Measurements from ENCODE around the gene CLTA. TPM values are rescaled to one million over a fixed set of nuclear protein-coding genes. Genes with fewer than 3 reads are reported as not detected.

CLTA gene
- total RNA-seq, 1 experiment from 2014 or later = 146 TPM

DNA sequence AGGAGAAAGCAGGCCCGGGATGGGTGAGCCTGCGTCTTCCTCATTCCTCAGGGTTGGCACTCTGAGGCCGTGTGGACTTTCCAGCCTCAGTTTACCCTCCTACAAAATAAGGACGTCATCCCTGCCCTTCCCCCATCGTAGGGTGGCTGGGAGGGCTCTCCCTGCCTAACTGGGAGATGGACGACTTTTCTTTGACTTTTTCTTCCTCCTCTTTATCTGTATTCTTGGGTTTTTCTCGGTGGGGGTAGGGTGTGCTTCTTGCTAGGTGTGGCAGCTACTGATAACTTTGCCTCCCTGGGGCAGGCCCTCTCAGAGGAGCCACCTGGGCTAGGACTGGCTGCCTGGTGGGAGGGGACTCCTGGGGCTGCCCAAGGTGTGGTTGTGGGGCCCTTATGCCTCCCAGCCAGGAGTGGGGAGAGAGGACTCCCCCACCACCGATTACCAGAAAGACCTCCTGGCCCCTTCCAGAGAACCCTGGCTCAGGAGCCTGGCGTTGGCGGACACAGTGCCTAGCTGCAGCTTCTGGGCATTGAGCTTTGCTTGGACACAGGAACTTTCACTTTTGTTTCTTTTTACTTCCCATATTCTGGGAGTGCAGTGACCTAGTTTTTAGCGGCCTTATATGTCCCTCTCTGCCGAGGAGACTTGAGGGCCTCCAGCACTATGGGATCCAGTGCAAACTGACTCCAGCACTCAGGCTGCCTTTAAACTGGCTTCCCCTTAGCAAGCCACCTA is 48.0 kb upstream of the CLTA start:
- no peak for TF ChIP-seq EZH2 (IDR thresholded peaks at IDR 0.05; ENCODE audit: low read depth)
- TF ChIP-seq, protein P1, sequence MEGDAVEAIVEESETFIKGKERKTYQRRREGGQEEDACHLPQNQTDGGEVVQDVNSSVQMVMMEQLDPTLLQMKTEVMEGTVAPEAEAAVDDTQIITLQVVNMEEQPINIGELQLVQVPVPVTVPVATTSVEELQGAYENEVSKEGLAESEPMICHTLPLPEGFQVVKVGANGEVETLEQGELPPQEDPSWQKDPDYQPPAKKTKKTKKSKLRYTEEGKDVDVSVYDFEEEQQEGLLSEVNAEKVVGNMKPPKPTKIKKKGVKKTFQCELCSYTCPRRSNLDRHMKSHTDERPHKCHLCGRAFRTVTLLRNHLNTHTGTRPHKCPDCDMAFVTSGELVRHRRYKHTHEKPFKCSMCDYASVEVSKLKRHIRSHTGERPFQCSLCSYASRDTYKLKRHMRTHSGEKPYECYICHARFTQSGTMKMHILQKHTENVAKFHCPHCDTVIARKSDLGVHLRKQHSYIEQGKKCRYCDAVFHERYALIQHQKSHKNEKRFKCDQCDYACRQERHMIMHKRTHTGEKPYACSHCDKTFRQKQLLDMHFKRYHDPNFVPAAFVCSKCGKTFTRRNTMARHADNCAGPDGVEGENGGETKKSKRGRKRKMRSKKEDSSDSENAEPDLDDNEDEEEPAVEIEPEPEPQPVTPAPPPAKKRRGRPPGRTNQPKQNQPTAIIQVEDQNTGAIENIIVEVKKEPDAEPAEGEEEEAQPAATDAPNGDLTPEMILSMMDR (conservative IDR thresholded peaks at IDR 0.05) = no peak
- no peaks in the 10 kb centered on the region for H4K20me1 ChIP-seq (ENCODE audit: insufficient read depth)
- no peak for DNase-seq
- H3K27ac ChIP-seq = no peak overlapping the region
- intact Hi-C loops (cut with micrococcal nuclease; ENCODE audit: unreplicated experiment) = no loop called here
- H2AFZ ChIP-seq = no peak overlapping the region
- H3K9me3 ChIP-seq (ENCODE audit: insufficient read depth, low read depth) = no peaks in the 10 kb centered on the region
- no peaks in the 10 kb centered on the region for H3F3A ChIP-seq (ENCODE audit: insufficient read depth, low read depth)
- ChIA-PET POLR2A (ENCODE audit: unreplicated experiment) (interaction anchor here (0.5 to 0.6 kb wide), 2 partner anchors 93 to 119 kb away, joined by 3 to 5 read pairs; no protein-coding TSS in a partner anchor), CTCF (no interaction called here)
- BruUV-seq (replicated peaks) = no TSS peak
- H3K36me3 ChIP-seq (ENCODE audit: low read depth) = no peaks in the 10 kb centered on the region
- H3K4me2 ChIP-seq = no peak overlapping the region
- no peaks in the 10 kb centered on the region for H3K9me2 ChIP-seq (ENCODE audit: insufficient read depth)
- no peaks in the 10 kb centered on the region for H3K79me2 ChIP-seq (ENCODE audit: low read depth)
- H3K4me3 ChIP-seq = no peak overlapping the region
- H3K4me1 ChIP-seq (replicated peaks; ENCODE audit: insufficient read depth) = peaks cover 9% of the 10 kb centered on the region; the same call in 1 of the 2 replicates
- H3K27me3 ChIP-seq (ENCODE audit: insufficient read depth, low read depth) = no peaks in the 10 kb centered on the region

DNA sequence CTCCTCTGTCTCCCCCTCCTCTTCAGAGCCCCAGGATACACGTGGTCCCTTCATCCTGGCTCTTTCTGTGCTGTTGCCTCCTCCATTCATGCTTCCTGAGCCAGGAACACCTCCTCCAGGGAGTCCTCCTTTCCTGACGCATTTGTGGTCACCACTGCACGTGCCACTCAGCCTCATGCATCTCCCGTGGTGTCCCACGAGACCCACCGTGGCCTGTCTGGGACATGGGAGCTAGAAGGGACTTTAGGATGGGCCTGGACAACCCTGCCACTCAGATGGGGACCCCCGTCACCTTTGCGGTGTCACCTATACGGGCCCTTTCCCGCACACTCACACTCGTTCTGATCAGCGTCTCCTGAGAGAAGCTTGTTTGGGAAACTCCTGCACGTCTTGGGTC is 47.5 kb upstream of the CLTA start:
- no peak for TF ChIP-seq EZH2 (IDR thresholded peaks at IDR 0.05; ENCODE audit: low read depth)
- TF ChIP-seq, protein P1 (conservative IDR thresholded peaks at IDR 0.05) = no peak
- Histone ChIP-seq H3K36me3 (ENCODE audit: low read depth) (no peaks in the 10 kb centered on the region), H3K4me3 (no peak overlapping the region), H2AFZ (no peak overlapping the region), H3F3A (ENCODE audit: insufficient read depth, low read depth) (peaks cover 2% of the 10 kb centered on the region; the same call in 1 of the 2 replicates), H3K27me3 (ENCODE audit: insufficient read depth, low read depth) (no peaks in the 10 kb centered on the region), H4K20me1 (ENCODE audit: insufficient read depth) (no peaks in the 10 kb centered on the region), H3K4me2 (no peak overlapping the region), H3K79me2 (ENCODE audit: low read depth) (no peaks in the 10 kb centered on the region), H3K27ac (no peak overlapping the region), H3K9me3 (ENCODE audit: insufficient read depth, low read depth) (no peaks in the 10 kb centered on the region), H3K4me1 (replicated peaks; ENCODE audit: insufficient read depth) (peaks cover 11% of the 10 kb centered on the region), H3K9me2 (ENCODE audit: insufficient read depth) (no peaks in the 10 kb centered on the region)
- no TSS peak for BruUV-seq (replicated peaks)
- ChIA-PET POLR2A (ENCODE audit: unreplicated experiment) (interaction anchor here (0.5 kb wide), 1 partner anchor 119 kb away, joined by 5 read pairs; no protein-coding TSS in a partner anchor), CTCF (no interaction called here)
- no peak for DNase-seq
- intact Hi-C loops (cut with micrococcal nuclease; ENCODE audit: unreplicated experiment) = no loop called here

DNA sequence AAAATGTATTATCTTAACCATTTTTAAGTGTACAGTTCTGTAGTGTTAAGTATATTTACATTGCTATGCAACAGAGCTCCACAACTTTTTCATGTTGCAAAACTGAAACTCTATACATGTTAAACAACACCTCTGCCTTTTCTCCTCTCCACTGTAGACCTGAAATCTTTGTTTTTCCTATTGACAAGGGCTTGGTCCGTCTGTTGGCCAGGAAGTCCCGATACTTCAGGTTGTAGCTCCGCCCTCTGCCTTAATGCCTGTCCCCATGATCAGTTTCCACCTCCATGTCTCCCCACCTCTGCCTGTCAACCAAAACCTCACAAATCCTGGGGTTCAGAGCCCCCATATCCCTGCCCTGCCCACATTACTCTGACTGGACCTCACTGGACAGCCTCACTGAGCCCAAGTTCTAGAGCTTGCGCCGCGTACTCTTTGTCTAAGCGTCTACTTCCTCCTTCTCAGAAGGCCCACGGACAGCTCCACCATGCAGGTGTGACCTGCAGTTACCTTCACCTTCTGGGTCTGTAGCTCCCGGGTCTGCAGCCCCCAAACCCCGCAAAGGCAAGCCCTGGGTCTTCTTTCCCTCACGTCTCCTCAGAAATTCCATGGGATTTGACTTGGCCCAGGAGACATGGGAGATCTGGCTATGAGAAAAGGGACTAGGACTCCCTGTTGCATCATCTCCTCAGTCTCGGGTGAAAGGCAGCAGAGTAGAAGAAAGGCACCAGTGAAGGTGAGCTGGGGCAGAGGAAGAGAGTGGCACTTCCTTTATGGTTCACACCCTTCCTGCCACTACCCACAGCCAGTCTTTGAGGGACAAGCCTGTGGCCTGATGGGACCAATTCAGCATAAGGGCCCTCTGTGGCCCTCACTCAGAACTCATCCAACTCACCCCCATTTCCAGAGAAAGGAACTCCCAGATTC is 46.1 kb upstream of the CLTA start:
- no peaks in the 10 kb centered on the region for H3K9me2 ChIP-seq (ENCODE audit: insufficient read depth)
- no peak overlapping the region for H3K27ac ChIP-seq
- H3K4me3 ChIP-seq = no peak overlapping the region
- H3K4me1 ChIP-seq (replicated peaks; ENCODE audit: insufficient read depth) = peaks cover 22% of the 10 kb centered on the region
- H3K27me3 ChIP-seq (ENCODE audit: insufficient read depth, low read depth) = no peaks in the 10 kb centered on the region
- intact Hi-C loops (cut with micrococcal nuclease; ENCODE audit: unreplicated experiment) = no loop called here
- no peak overlapping the region for H2AFZ ChIP-seq
- TF ChIP-seq, protein P1 (conservative IDR thresholded peaks at IDR 0.05) = no peak
- no peak for TF ChIP-seq EZH2 (IDR thresholded peaks at IDR 0.05; ENCODE audit: low read depth)
- H3K9me3 ChIP-seq (ENCODE audit: insufficient read depth, low read depth) = no peaks in the 10 kb centered on the region
- BruUV-seq (replicated peaks) = no TSS peak
- POLR2A ChIA-PET (ENCODE audit: unreplicated experiment) = no interaction called here
- no peaks in the 10 kb centered on the region for H3K36me3 ChIP-seq (ENCODE audit: low read depth)
- H3K79me2 ChIP-seq (ENCODE audit: low read depth) = no peaks in the 10 kb centered on the region
- CTCF ChIA-PET = interaction anchor here (1.0 kb wide), 1 partner anchor 46 kb away, joined by 3 read pairs; the partner anchor contains the start of gene CLTA
- no peaks in the 10 kb centered on the region for H4K20me1 ChIP-seq (ENCODE audit: insufficient read depth)
- H3K4me2 ChIP-seq = no peak overlapping the region
- DNase-seq = no peak
- peaks cover 9% of the 10 kb centered on the region for H3F3A ChIP-seq (ENCODE audit: insufficient read depth, low read depth)

Data from PC-9 (cell line).